ENCODE measurements around the gene FOSL2.

GRCh38 chr2:28366496-28367282, 26.0 kb upstream of the FOSL2 start:
- no peak for TF ChIP-seq CTCF (optimal IDR thresholded peaks at IDR 0.05 in 1 of 3, IDR thresholded peaks at IDR 0.05 in 1 of 3, conservative IDR thresholded peaks at IDR 0.05 in 1 of 3; ENCODE audit: extremely low read depth in 1 of 3, insufficient read depth in 2 of 3, low read length in 3 of 3)
- no peak for TF ChIP-seq EZH2 (IDR thresholded peaks at IDR 0.05; ENCODE audit: low read length)
